NCI-H226 (cell line): ENCODE measurements around the gene CXCL10.
A peak's percentile ranks its signal among the peaks of the same experiment; 100 is the strongest.

Experiments used
- DNase-seq: peaks from one replicate; pipeline ENCODE4 v3.0.0-alpha.2; 2015

CXCL10 gene

DNA sequence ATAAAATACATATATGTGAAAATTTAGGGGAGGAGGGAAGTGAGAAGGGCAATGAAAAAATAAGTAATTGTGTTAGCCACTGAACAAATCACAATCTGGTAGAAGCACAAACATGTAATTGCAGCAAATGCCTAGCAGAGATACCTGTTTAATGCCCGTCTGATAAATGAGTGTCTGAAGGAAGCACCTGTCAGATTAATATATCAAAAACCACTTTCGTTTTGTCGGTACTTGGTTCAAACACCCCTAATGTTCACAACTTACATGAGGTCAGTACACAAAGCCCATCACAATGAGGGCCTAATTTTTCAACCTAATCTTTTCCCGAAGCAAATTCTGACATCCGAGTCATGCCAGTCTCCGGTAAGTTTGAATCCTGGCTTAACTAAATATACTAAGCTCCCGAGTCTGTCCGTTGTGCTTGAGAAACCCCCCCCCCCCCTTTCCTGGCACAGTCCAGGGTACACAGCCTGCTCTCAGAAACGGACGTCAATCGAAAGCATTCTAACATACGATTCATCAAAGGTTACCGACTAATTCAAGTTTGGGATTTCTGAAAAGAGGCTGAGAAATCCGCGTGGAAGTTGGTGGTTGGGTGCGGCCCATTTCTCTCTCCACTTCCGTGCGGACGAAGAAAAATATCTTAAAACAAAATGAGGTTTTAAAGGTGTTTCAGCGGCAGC, 33.3 kb downstream of the CXCL10 start:
- DNase-seq: no peak

DNA sequence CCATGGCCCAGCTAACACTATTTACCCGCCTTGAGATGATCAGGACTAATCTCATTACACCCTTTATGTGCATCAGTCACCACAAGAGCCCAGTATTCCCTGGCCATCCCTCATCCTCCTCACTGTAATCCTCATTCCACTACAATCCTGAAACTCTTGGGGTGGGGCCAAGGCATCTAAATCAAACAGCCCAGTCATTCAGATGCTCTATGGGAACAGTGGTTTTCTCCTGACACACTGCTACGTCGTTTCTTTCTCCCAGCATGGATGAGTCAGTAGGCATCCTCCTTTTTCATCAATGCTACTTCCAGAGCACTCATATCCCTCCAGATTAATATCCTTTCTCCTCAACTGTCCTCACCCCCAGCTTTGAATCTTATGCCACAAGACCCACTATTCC, 38.2 kb downstream of the CXCL10 start:
- peak; percentile 74 for DNase-seq

DNA sequence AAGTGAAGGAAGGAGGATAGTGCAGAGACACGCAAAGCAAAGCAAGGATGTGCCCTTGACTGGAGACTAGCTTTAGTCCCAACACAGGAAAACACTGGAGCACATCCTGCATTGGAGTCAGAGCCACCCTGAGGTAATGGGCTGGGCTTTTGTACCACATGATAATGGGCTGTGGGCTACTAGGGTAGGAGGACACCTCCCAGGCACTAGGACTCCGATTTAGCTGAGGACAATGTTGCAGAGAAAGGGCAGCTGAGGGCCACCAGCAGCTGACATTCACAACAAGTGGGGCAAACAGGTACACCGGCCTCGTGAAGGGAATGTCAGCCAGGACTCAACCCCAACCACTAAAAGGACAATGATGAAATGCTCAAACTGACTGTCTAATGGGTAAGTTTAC, 42.7 kb downstream of the CXCL10 start:
- no peak for DNase-seq

DNA sequence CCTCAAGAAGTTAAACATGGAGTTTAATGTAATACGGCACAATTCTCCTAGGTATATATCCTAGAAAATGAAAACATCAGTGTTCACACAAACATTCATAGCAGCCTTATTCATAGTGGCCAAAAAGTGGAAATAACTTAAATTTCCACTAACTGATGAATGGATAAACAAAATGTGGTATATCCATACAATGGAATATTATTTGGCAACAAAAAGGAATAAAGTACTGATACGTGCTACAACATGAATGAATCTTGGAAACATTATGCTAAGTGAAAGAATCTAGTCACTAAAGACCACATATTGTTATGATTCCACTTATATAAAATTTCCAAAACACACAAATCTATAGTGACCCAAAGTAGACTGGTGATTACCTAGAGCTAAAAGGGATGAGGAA, 47.1 kb downstream of the CXCL10 start:
- no peak for DNase-seq

DNA sequence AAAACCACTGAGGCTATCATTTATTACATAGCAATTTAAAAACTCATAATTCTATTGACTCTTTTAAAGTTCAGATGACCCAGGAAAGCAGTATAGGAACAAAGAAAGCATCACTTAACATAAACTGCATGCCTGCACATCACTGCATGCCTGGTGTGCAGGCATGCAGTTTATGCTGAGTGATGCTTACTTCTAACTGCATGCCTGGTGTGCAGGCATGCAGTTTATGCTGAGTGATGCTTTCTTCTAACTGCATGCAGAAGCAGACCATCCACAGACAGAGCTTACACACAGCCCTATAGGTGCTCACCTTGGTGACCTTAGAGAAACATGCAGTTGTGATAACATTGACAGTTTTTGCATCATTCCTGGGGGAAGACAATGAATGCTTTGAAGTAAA, 49.5 kb downstream of the CXCL10 start:
- no peak for DNase-seq
